COLO668 (cell line): ENCODE data around the gene DNLZ.

Source experiments
- DNase-seq: peaks from one replicate; lab custom pipeline; 2025; ENCODE audit not compliant: unreplicated experiment; lab: John Stamatoyannopoulos, UW

The DNLZ gene

DNA sequence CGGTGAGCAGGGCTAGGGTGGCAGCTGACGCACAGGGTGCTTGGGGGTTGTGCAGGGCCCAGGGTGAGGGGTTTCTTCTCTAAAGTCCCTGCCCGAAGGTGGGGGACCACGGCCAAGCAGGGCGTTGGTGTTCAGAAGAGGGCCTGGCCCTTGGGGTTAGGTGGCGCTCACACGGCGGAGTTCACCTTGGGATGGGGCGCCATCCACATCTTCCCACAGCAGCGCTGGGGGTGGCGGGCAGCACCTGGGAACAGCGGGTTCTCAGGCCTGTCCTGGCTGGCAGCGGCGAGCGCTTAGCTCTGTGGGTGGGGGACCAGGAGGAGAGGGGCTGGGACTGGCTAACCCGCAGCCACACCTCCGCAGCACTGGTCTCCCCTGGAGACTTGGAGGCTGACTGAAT lies 30.1 kb downstream of the DNLZ start:
- no peak for DNase-seq

DNA sequence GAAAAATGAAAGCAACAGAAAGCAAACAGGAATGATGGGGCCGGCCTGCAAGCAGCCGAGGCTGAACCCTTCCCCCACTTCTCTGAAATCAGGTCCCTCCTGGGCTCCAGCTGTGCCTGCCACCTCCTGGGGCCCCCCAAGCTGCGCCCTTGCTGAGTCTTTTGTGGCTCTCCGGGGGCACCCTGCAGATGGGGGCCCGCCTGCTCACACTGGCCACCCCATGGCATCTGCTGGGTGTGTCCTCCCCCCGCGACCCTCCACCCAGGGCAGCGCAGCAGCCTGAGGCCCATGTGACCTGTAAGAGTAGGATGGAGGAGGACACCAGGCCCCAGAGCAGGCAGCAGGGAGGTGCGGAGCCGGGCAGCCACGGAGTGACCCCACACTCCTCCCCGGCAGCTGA lies 30.5 kb downstream of the DNLZ start:
- no peak for DNase-seq

GRCh38 chr9:136332482-136332983 lies 31.0 kb downstream of the DNLZ start:
- no peak for DNase-seq

DNA sequence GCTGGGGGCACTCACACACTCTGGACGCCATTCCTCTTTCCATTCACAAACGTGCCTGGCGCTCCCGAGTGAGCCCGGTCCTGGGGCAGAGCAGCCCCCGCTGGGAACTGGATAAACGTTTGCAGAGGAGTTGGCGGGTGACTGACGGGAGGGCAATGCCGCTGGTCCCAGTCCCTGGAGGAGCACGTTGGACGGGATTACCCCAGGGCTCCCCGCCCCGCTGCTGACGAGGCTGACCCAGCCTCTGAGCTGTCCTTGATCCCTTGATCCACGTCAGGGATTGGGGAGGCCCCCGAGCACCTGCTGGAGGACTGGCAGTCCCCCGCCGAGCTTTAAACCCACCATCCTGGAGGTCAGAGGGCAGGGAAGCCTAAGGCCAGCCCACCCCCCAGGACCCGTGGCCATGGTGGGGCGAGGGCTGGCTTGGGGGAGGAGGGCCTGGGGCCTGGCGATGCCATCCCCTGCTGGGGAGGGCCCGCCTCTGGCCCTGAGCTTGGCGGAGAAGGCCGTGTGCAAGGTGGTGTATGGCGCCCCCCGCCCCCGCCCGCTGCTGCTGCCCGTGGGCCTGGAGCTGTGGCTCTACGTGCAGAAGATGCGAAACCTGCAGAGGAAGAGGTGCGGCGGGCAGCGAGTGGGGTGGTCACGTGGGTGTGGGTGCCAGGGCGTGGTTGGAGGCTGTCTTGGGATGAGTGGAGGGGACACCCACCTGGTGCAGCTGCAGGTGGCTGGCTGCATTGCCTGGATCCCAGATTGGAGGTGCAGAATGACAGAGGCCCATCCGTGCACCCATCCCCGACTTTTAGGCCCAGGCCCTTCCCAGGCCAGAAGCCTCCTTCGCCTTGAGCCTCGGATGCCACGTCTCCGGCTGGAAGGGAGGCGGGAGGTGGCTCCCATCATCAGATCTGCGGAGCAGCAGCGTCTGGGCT lies 31.7 kb downstream of the DNLZ start:
- DNase-seq: no peak

DNA sequence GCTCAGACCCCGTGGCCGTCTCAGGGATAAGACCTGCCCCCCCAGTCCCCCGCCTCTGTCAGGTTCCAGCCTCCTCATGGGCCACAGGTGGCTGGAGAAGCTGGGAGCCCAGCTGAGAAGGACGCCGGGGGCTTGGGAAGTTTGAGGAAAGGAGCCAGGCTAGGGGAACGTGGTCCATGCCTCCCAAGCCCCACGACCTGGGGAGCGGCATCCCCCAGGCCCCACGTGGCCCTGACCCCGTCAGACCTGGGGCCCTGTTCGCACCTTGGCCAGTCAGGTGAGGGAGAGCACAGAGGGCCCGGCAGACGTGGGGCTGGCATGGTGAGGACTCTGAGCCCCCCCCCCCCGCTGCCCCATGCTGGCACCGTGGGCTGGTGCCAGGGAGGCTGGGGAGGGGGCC lies 32.5 kb downstream of the DNLZ start:
- no peak for DNase-seq

GRCh38 chr9:136330406-136330990 lies 33.0 kb downstream of the DNLZ start:
- no peak for DNase-seq

DNA sequence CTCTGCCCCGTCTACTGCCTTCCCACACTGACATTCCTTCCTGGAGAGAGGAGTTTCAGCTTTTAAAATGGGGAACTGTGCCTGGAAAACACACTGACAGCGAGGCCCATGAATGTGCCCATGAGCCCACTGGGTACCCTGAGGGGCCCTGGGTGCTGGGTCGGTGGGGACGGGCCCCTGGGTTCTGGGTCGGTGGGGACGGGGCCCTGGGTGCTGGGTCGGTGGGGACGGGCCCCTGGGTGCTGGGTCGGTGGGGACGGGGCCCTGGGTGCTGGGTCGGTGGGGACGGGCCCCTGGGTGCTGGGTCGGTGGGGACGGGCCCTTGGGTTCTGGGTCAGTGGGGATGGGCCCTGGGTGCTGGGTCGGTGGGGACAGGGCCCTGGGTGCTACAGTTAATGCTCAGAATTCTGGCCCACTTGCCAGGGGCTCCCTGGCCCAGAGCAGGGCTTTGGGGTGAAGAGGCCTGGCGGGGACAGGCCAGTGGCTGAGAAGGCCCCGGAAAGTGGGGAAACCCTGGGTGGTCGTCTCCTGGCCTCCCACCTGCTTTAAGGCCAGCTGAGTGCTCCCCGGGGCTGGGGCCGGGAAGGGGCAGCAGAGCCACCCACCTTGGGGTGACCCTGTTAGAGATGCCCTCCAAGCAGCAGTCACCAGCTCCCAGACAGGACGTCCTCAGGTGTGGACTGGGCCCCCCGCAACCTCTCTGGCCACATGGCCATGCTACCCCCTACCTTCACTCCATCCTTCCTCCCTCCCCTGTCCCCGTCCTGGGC lies 33.7 kb downstream of the DNLZ start:
- no peak for DNase-seq

GRCh38 chr9:136329211-136329627 lies 34.3 kb downstream of the DNLZ start:
- DNase-seq: no peak

DNA sequence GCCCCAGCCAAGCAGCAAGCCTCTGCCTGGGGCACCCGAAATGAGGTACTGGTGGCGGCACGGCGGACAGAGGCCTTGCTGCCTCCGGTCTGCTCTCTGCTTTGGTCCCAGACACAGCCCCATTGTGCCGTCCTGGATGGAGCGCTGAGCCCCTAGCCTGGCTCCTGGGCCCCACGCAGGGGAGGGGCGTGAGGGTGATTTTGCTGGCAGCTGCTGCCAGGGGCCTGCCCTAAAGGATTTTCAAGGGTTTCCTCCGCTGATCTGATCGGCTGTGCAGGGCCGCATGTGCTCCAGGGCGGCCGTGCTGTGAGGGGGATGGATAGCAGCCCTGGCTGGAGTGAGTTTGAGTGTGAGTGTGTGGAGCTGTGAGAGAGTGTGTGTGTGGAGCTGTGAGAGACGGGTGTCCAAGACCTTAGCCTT lies 34.9 kb downstream of the DNLZ start:
- no peak for DNase-seq

DNA sequence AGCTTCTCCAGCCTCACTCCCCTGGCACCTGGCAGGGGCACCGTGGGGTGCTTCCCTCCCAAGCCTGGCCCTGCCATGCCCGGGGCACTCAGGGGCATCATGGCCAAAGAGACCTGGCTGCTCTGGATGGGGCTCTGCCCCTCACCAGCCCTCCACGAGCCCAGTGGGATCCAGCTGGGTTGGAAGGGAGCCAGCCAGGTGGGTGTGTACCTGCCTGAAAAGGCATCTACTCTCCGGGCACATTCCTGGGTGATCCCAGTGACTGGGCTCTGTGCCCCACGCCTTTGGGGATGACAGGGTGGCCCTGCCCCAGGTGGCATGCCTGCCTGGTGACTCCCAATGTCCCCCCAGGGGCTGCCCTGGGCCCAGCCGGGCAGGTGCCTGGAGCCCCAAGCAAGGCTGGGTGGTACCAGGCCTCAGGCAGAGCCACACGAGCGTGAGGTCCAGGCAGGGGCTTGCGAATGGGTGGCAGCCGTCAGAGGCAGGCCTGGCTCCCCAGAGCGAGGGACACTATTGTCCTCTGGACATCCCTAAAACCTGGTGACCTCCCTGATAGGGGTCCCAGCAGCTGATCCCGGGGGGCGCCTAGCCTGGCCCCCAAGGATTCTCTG lies 35.4 kb downstream of the DNLZ start:
- peak; percentile 34 for DNase-seq

DNA sequence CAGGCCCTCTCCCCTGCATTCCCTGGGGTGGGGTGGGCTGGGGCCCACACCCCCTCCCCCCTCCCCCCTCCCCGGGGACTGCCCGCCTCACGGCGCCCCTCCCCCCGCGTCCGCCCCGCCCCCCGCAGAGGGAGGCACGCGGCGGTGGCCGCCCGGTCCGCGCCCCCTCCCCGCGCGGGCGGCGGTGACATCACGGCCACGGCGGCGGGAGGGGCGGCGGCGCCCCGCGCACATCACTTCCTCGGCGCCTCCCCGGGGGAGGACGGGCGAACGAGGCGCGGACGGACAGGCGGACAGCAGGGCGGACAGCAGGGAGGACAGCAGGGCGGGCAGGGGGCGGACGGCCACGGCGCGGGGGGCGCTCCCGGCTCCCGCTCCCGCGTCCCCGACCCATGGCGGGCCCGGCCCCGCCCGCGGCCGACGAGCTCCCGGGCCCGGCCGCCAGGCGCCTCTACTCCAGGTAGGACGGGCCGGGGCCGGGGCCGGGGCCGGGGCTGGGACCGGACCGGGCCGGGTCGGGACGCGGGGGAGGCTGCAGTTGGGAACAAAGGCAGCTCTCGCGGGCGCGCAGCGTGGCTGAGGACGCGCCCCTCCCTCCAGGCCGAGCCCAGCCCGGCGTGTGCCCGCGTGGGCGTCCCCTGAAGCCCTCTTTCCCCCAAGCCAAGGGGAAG lies 36.1 kb downstream of the DNLZ start, which contains the start of gene GPSM1:
TSS of gene GPSM1 (plus strand) at position 236 of the 671 bp plus-strand sequence. CDS start at position 393, 157 bp downstream.
- no peak for DNase-seq

- DNase-seq: no peak
These were observed 36.7 kb downstream of the DNLZ start for GRCh38 chr9:136326761-136327303.

GRCh38 chr9:136326061-136326760 lies 37.3 kb downstream of the DNLZ start:
- no peak for DNase-seq

DNA sequence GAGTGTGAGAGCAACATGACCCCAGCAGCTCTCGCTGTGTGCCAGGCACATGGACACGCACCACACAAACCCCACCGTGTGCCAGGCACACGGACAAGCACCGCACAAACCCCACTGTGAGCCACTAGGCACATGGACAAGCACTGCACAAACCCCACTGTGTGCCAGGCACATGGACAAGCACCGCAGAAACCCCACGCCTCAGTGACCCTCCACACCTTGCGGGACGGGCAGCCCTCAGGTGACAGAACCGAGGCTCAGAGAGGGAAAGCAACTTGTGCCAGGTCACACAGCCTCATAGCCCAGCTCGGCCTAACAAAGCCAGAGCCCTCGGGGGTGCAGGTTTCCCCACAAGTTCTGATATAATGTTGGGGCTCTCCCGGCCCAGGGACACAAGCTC lies 38.2 kb downstream of the DNLZ start:
- no peak for DNase-seq

GRCh38 chr9:136324501-136325300 lies 38.8 kb downstream of the DNLZ start:
- DNase-seq: peak; percentile 40

DNA sequence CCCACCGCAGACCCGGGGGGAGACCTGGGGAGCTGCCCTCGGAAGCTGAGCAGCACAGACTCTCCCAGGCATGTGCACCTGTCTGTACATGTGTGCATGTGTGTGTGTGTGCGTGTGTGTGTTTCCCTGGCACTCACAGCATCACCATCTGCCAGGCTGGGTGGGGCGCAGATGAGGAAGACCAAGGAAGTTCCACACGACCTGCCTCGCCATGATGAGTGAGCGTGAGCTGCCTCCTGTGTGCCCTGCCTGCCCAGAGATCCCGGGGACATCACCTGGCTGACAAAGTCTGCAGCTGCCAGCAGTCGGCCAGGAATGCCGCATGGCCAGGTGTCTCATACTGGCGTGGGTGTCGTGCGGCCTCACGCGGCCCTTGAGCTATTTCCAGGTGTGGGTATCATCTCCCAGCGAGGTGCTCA lies 40.2 kb downstream of the DNLZ start:
- peak; percentile 87 for DNase-seq

- no peak for DNase-seq
These were observed 40.7 kb downstream of the DNLZ start for GRCh38 chr9:136322756-136323330.

DNA sequence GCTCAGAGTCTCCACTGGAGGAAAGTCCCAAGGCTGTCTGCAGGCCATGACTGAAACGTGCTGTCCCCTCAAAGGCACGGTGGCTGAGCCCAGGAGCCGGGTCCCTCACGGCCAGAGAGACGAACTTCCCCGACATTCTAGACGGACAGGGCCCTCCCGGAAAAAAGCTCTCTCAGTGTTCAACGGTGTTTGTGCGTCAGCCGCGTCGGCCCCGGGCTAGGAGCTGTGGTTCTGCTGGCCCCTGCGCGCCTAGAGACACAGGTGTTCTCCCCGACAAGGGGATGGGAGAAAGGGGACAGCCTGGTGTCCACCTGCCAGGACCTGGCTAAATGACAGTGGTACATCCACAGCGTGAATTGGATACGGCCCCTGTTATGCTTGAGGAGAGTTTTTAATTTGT lies 42.0 kb downstream of the DNLZ start:
- DNase-seq: no peak
